ENCODE results near the gene AHI1.

DNA sequence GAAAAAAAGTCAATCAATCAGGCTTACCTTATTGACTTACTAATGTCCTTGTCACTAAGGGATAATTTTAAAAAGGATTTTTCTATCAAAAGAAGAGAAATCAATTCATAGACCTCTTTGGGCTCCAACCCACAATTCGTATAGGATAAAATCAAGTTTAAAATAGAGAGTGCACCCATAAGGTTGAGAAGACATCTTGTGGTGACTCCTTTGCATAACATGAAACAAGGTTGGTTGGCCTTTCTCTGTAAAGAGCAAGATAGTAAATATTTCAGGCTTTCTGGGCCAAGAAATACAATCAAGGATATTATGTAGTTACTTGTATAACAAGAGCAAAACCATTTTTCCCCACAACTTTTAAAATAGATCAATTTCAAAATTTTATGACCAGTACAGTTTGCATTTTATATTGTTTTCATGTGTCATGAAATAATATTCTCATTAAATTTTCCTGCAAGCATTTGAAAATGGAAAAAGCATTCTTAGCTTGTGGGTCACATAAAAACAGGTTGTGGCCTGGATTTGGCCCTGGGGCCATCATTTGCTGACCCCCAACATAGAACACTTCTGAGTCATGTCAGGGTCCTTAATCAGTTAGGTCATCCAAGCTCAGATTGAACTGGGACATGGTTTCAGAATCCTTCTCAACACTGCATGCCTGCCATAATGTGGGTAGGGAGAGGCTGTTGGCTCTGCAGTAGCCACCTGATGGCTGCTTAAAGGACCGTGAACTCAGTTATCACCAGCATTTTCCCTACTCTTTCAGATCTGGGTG lies 239.7 kb downstream of the AHI1 start:
- TF ChIP-seq POLR2AphosphoS5 (IDR thresholded peaks at IDR 0.05) = no peak
- TF ChIP-seq, protein P1, sequence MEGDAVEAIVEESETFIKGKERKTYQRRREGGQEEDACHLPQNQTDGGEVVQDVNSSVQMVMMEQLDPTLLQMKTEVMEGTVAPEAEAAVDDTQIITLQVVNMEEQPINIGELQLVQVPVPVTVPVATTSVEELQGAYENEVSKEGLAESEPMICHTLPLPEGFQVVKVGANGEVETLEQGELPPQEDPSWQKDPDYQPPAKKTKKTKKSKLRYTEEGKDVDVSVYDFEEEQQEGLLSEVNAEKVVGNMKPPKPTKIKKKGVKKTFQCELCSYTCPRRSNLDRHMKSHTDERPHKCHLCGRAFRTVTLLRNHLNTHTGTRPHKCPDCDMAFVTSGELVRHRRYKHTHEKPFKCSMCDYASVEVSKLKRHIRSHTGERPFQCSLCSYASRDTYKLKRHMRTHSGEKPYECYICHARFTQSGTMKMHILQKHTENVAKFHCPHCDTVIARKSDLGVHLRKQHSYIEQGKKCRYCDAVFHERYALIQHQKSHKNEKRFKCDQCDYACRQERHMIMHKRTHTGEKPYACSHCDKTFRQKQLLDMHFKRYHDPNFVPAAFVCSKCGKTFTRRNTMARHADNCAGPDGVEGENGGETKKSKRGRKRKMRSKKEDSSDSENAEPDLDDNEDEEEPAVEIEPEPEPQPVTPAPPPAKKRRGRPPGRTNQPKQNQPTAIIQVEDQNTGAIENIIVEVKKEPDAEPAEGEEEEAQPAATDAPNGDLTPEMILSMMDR (IDR thresholded peaks at IDR 0.05) = no peak
- TF ChIP-seq POLR2A (IDR thresholded peaks at IDR 0.05) = no peak
